T-helper 17 cell (primary cell): ENCODE measurements around the gene DST. TPM values are rescaled to one million over a fixed set of nuclear protein-coding genes. Genes with fewer than 3 reads are reported as not detected.

ENCODE experiments used
- ATAC-seq: fragments of 150-1000 bp; cut with Tn5 transposase; 2 replicates; pipeline ENCODE4 v1.10.0; 2021; ENCODE audit warnings: mild to moderate bottlenecking, moderate library complexity
- DNase-seq, 3 donors: peaks; one replicate each; pipeline versions ENCODE4 v3.0.0 to v3.0.0-alpha.2; 2020 to 2021
- H3K9me3 ChIP-seq: one replicate; pipeline ENCODE4 v1.7.0; 2013; ENCODE audit warnings: low read length, mild to moderate bottlenecking; ENCODE audit not compliant: control insufficient read depth, poor library complexity, severe bottlenecking
- H3K27ac Mint-ChIP-seq: one replicate; pipeline ENCODE4 v1.8.0; 2022; ENCODE audit warnings: mild to moderate bottlenecking, moderate library complexity, mixed read lengths
- H3K27me3 Mint-ChIP-seq: one replicate; pipeline ENCODE4 v1.8.0; 2022; ENCODE audit warnings: mixed read lengths
- H3K36me3 Mint-ChIP-seq: one replicate; pipeline ENCODE4 v1.8.0; 2022; ENCODE audit warnings: low read depth, mixed read lengths
- H3K4me1 Mint-ChIP-seq: one replicate; pipeline ENCODE4 v1.8.0; 2022; ENCODE audit warnings: mild to moderate bottlenecking, mixed read lengths
- H3K4me3 Mint-ChIP-seq: one replicate; pipeline ENCODE4 v1.8.0; 2022; ENCODE audit warnings: mild to moderate bottlenecking, moderate library complexity, mixed read lengths
- total RNA-seq, 4 donors: library from RNA in 2 of 4; stranded (reverse) in 2 of 4; gene quantifications; one replicate each; pipeline ENCODE4 v1.2.3 and lab custom pipeline; 2022 to 2026

The DST gene
- total RNA-seq, 2 donors from 2014 or later: 12.6 to 29.6 TPM

DNA sequence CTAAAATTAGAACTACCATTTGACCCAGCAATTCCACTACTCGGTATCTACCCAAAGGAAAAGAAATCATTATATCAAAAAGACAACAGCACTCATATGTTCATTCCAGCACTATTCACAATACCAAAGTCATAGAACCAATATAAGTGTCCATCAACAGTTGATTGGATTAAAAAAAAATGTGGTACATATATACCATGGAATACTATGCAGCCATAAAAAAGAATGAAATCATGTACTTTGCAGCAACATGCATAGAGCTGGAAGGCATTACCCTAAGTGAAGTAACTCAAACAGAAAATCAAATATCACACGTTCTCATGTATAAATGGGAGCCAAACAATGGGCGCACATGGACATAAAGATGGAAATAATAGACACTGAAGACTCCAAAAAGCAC is 163.3 kb downstream of the DST start:
- Mint-ChIP-seq H3K4me3 (no peak overlapping the region), H3K27me3 (no peaks in the 10 kb centered on the region), H3K27ac (no peak overlapping the region), H3K36me3 (peaks cover 4% of the 10 kb centered on the region), H3K4me1 (no peaks in the 10 kb centered on the region)
- no peak for DNase-seq
- no peaks in the 10 kb centered on the region for H3K9me3 ChIP-seq
- ATAC-seq: no peak

DNA sequence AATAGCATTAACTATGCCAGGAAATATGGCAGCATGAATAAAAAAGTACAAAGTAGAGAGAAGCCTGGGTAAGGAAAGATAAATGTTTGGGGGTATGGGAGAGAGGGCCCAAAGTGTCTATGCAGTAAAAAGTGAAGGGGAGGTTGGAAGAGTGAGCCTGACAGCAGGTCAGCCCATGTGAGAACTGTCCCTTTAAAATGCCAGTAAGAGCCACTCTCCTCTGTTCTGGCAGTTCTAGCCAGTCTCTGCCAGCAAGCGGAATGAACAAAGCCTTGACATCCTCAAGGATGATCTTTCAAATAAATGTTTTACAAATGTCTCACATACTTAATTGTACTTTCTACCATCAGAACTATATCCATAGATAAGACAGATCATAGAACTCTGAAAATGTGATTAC is 164.5 kb downstream of the DST start:
- Mint-ChIP-seq H3K27ac (no peak overlapping the region), H3K27me3 (no peaks in the 10 kb centered on the region), H3K36me3 (peaks cover 4% of the 10 kb centered on the region), H3K4me3 (no peak overlapping the region), H3K4me1 (no peaks in the 10 kb centered on the region)
- DNase-seq: no peak
- no peak for ATAC-seq
- H3K9me3 ChIP-seq: no peaks in the 10 kb centered on the region

DNA sequence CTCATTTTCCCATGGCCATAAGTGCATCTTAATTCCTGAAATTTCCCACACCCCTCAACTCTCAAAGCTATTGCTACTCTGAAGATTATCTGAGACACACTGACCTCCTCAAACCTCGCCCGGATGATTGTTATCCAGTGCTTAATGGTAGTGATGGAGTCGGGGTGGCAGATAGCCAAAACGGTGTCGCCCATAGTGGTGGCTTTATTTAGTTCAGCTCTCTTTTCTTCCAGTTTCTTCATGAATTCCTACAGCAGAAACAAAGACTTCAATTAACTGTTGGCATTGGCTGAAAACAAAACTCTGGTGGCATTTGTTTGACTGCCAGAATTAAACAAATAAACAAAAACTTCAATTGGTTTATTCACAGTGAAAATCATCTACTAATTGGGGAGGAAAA is 165.4 kb downstream of the DST start:
- ATAC-seq (no peak), DNase-seq (no peak)
- Mint-ChIP-seq H3K27me3 (no peaks in the 10 kb centered on the region), H3K4me1 (no peaks in the 10 kb centered on the region), H3K27ac (no peak overlapping the region), H3K4me3 (no peak overlapping the region), H3K36me3 (peaks cover 4% of the 10 kb centered on the region)
- H3K9me3 ChIP-seq: no peaks in the 10 kb centered on the region

DNA sequence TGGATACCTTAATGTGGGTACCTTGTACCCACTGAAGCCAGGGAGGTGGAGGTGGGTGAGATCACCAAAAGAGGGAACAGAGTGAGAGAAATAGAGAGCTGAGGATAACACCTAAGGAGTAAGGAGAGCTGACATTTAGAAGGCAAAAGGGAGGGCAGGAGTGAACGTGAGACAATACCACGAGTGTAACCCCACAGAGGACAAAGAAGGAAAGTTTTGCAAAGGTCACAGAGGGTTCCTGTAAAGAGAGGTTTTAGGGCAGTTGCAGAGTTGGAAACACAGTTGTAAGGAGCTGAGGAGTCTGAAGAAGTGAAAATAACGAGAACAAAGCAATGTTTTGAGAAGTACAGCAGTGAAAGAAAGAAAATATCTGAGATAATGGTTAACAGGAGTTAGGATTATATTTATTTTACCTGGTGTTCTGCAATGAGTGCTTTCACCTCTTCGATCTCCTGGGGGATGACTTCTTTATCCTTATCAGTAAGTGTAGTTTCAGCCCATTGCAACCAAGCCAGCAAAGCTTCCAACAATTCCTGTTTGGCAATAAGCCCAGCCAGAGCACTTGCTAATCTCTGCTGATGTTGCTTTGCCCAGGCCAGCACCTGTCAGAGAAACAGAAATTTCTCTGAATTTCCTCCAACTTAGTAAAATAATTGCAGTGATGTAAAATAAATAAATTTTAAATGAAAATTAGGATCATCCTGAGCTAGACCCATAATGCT is 166.8 kb downstream of the DST start:
- H3K27me3 Mint-ChIP-seq: no peaks in the 10 kb centered on the region
- no peak overlapping the region for H3K27ac Mint-ChIP-seq
- H3K4me3 Mint-ChIP-seq: no peak overlapping the region
- no peak for ATAC-seq
- peaks cover 4% of the 10 kb centered on the region for H3K36me3 Mint-ChIP-seq
- no peak for DNase-seq
- no peaks in the 10 kb centered on the region for H3K4me1 Mint-ChIP-seq
- H3K9me3 ChIP-seq: no peaks in the 10 kb centered on the region

DNA sequence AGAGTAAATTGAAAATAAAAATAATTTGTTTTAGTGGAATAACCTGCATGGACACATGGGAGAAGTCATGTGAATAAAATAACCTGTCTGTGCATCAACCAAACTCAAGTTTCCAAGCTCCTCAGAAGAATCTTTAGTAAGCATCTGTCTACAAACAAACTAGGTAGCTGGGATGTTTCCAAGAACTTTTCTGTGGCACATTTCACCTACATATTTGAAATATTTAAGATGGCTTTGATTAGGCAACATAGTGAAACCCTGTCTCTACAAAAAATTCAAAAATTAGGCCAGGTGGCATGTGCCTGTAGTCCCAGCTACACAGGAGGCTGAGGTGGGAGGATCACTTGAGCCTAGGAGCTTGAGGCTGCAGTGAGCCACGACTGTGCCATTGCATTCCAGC is 168.2 kb downstream of the DST start:
- Mint-ChIP-seq H3K4me3 (no peak overlapping the region), H3K4me1 (no peaks in the 10 kb centered on the region), H3K36me3 (peaks cover 4% of the 10 kb centered on the region), H3K27ac (no peak overlapping the region), H3K27me3 (no peaks in the 10 kb centered on the region)
- no peaks in the 10 kb centered on the region for H3K9me3 ChIP-seq
- DNase-seq (no peak), ATAC-seq (no peak)

DNA sequence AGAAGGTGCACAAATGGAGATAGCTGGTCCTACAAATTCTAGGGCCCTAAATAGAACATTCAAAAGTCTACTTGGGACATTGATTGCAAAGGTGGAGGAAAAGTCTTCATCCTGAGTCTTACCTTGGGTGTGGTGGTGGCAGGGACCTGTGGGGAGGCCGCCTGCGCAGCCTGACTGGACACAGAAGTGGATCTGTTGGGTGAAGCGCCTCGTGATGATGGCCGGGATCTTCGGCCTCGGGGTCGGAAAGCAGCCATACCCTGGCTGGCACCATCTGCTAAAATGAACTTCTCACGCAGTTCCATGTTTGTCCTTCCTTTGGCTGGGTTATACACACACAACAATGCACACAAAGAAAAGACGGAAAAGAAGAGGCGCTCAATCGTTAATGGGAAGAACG is 179.2 kb downstream of the DST start:
- Mint-ChIP-seq H3K4me1 (no peaks in the 10 kb centered on the region), H3K4me3 (no peak overlapping the region), H3K27ac (no peak overlapping the region), H3K27me3 (no peaks in the 10 kb centered on the region), H3K36me3 (no peaks in the 10 kb centered on the region)
- ATAC-seq (no peak), DNase-seq (no peak)
- no peaks in the 10 kb centered on the region for H3K9me3 ChIP-seq

DNA sequence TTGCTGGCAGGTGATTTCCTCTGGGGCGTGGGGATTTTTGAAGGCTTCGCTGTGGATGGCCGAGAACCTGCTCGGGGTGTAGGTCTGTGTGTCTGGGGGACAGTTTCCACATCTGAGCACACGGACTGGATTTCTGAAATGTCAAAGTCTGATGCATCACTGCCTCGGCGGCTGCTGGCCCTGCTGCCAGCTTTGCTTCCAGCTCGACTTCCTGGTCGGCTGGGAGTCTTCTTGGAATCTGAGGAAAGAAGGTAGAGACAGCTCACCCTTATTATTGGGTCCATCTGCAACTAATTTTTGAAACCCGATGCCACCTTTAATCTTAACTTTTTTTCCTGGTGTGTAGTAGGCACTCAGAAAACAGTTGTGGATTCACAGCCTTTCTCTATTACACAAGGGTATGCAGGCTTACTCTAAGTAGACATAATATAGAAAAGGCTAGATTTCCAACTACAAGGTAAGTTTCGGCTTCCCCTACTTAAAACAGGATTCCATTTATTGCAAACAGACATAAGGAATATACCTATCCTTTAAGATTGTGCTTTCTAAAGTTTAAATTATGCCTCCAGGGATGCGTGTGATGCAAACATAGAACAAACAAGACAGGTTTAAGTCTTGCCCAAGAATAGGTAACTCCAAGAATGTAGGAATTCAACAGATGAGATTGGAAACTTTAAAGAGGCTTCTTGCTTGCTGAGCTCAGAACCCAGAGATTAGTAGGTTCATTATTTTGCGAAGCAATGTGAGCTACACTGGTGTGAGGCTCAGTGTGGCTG is 183.5 kb downstream of the DST start:
- ATAC-seq (no peak), DNase-seq (no peak)
- peaks cover 3% of the 10 kb centered on the region for H3K36me3 Mint-ChIP-seq
- no peak overlapping the region for H3K27ac Mint-ChIP-seq
- H3K4me3 Mint-ChIP-seq: no peak overlapping the region
- no peaks in the 10 kb centered on the region for H3K27me3 Mint-ChIP-seq
- H3K4me1 Mint-ChIP-seq: no peaks in the 10 kb centered on the region
- no peaks in the 10 kb centered on the region for H3K9me3 ChIP-seq

DNA sequence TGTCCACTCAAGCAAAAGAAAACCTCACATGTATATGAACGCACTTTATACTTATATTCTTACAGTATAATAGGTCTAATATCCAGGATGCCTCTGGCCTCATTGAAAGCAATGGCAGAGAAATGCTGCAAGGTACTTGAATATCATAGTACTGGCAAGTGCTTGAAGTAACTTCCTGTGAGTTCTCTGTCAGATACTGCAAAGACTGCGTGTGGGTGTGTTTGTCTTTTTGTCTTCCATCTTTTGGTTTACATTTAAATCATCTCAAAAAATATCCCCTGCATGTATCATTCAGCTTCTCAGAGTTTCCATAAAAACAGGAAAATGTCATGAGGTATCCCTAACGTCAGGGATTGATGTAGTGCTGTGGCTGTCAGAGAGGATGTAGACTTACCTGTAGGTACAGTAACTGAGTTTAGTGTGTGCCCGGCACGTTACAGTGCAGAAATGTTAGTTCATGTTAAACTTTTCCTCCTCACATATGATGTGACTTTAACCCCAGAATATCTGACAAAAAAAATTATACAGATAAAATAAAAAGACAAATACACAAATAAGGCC is 184.3 kb downstream of the DST start:
- Mint-ChIP-seq H3K27me3 (no peaks in the 10 kb centered on the region), H3K4me1 (no peaks in the 10 kb centered on the region), H3K36me3 (peaks cover 3% of the 10 kb centered on the region), H3K4me3 (no peak overlapping the region), H3K27ac (no peak overlapping the region)
- no peak for ATAC-seq
- no peak for DNase-seq
- H3K9me3 ChIP-seq: no peaks in the 10 kb centered on the region

DNA sequence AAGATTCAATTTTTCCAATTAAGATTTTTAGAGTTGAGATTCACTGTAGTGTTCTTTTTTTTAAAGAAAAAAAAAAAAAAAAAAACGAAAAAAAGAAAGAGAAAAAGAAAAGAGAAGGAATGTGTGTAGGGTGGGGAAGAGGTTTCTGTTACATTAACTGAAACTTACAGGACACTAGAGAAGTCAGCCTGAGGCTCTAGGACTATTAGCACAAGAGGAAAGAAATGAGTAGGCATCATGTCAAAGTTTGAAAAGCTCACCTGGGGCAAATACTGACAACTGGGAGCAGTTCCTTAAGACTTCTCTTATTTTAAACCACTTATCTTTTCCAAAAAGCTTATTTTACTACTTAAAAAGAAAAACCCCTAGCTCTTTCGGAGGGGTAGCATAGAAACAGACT is 185.9 kb downstream of the DST start:
- ATAC-seq (no peak), DNase-seq (no peak)
- H3K36me3 Mint-ChIP-seq: peaks cover 3% of the 10 kb centered on the region
- no peaks in the 10 kb centered on the region for H3K9me3 ChIP-seq
- no peaks in the 10 kb centered on the region for H3K27me3 Mint-ChIP-seq
- H3K4me1 Mint-ChIP-seq: no peaks in the 10 kb centered on the region
- H3K27ac Mint-ChIP-seq: no peak overlapping the region
- no peak overlapping the region for H3K4me3 Mint-ChIP-seq

DNA sequence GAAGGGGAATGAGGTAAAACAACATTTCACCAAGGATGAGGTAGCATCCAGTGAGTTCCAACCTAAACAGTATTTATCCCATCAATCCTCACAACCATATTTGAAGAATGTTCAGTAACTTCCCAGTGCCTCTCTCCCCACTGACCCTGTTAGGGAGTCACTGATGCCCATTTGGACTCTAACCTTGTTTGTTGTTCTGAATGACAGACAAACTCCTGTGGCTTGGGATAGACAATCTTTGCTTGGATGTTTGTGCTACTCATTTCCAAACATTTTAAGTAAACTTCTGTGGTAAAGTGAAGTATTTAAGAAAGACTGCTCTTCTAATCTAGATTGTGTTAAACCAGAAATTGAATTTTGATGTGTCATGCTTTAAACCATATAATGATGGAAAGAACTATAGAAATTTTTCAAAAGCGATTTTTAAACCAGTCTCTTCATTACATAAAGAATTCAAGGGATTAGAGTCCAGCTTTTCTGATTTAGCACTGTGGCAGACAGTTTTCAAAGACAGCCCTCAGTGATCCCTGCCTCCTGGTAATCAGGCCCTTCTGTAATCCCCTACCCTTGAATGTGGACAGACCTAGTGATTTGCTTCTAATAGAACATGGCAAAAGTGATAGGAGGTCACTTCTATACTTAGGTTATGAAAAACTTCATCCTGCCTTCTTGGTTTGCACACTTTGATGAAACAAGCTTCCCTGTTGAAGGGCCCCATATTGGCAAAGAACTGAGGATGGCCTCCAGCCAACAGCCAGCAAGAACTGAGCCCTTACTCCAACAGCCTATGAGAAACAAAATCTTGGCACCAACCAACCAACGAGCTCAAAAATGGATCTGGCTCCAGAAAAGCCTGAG is 191.6 kb downstream of the DST start:
- Mint-ChIP-seq H3K4me3 (no peak overlapping the region), H3K36me3 (peaks cover 3% of the 10 kb centered on the region), H3K27ac (no peak overlapping the region), H3K4me1 (no peaks in the 10 kb centered on the region), H3K27me3 (no peaks in the 10 kb centered on the region)
- ATAC-seq (no peak), DNase-seq (no peak)
- no peaks in the 10 kb centered on the region for H3K9me3 ChIP-seq

DNA sequence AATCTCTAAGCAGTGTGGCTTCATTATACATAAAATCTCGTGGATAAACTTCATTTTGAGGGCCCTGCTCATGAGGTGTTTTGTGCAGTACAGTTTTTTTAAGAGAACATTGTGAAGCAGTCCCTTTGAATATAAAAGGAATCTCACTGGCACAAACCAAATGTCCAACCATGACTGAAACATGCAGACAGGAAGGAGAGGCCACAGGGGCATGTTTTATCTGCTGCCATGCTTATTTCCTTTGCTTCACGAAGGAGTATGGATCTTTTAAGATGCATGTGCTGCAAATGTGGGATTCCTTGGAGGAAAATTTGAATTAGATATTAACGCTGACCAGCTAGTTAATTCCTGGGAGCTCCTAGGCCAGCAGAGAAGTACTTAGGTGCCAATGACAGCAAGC is 192.3 kb downstream of the DST start:
- ATAC-seq (no peak), DNase-seq (no peak)
- no peak overlapping the region for H3K4me3 Mint-ChIP-seq
- no peak overlapping the region for H3K27ac Mint-ChIP-seq
- peaks cover 3% of the 10 kb centered on the region for H3K36me3 Mint-ChIP-seq
- H3K9me3 ChIP-seq: no peaks in the 10 kb centered on the region
- H3K27me3 Mint-ChIP-seq: no peaks in the 10 kb centered on the region
- H3K4me1 Mint-ChIP-seq: no peaks in the 10 kb centered on the region

DNA sequence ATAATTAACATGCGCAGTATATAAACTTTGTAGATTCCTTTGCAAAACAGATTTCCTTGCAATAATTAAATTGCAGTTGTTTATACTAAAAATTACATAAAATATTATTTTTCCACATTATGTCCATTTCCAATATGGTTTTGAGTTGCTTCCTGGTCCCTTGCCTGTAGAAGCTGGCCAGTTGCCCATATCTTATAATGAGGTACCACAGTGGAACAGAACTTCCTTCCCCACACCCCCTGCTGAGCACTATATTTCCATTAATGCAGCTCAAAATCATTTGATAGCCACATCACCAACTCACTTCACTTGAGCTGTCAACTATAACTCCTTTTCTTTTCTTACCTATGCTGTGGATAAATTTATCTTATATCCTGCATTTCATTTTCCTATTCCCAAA is 194.6 kb downstream of the DST start:
- Mint-ChIP-seq H3K27ac (no peak overlapping the region), H3K27me3 (no peaks in the 10 kb centered on the region), H3K4me1 (no peaks in the 10 kb centered on the region), H3K4me3 (no peak overlapping the region), H3K36me3 (no peaks in the 10 kb centered on the region)
- no peak for DNase-seq
- H3K9me3 ChIP-seq: no peaks in the 10 kb centered on the region
- no peak for ATAC-seq

DNA sequence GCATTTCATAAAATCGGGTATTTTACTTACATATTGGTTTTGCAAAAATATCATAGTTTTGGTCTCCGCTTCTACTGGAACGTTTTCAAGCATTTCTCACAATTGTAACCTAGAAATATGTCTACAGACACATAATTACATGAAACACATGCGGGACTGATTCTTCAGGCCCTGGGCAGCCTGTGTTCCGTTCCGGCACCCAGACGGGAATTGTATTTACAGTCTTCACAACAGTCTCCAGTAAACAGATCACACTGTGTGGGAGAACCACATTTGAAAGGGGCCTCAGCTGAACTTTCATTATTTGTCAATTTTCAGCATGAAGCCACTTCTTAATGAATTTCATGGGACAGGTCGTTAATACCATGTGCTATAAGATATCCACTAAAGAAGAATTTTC is 196.9 kb downstream of the DST start:
- no peaks in the 10 kb centered on the region for H3K36me3 Mint-ChIP-seq
- no peaks in the 10 kb centered on the region for H3K4me1 Mint-ChIP-seq
- H3K27me3 Mint-ChIP-seq: no peaks in the 10 kb centered on the region
- H3K9me3 ChIP-seq: no peaks in the 10 kb centered on the region
- no peak overlapping the region for H3K4me3 Mint-ChIP-seq
- no peak for DNase-seq
- ATAC-seq: no peak
- no peak overlapping the region for H3K27ac Mint-ChIP-seq
